GM12878 (cell line): ENCODE measurements around the gene HAPSTR1. TPM values are rescaled to one million over a fixed set of nuclear protein-coding genes. Genes with fewer than 3 reads are reported as not detected.

Source experiments
- CBFB ChIP-seq: IDR thresholded peaks from 2 replicates; pipeline ENCODE4 v1.6.1; 2016; ENCODE audit warnings: antibody characterized with exemption, low read depth
- CHD4 ChIP-seq: fragments of 200-600 bp; sonication (generic); IDR thresholded peaks from 2 replicates; pipeline ENCODE4 v1.6.1; 2016; ENCODE audit warnings: mild to moderate bottlenecking
- KAT2A ChIP-seq: conservative IDR thresholded peaks from 2 replicates; pipeline ENCODE4 v1.6.1; 2011; ENCODE audit warnings: low read depth, low read length; ENCODE audit not compliant: control insufficient read depth
- NR2C1 ChIP-seq: fragments of 450-650 bp; IDR thresholded peaks from 2 replicates; pipeline ENCODE4 v1.6.1; 2017; ENCODE audit warnings: antibody characterized with exemption, mild to moderate bottlenecking, moderate library complexity
- PAX5 ChIP-seq: IDR thresholded peaks from 2 replicates; pipeline ENCODE4 v1.6.1; 2011; ENCODE audit warnings: low read depth, low read length, borderline replicate concordance
- polyA plus RNA-seq, 11 experiments: library from polyadenylated mRNA; depleted of rRNA in 4 of 11; unstranded in 6 of 11; stranded (reverse) in 5 of 11; fragments of >200 nt; fragmentation: Nextera tagmentation in 4 of 11; fragmentation: Illumina TruSeq in 1 of 11; extraction: Ambion mirVana in 4 of 11; extraction: Trizol in 1 of 11; gene quantifications; 1 replicate in 1 of 11; 2 replicates in 10 of 11; pipeline versions ENCODE4 v1.2.1 to v1.2.3, GENCODE V29; 2011 to 2016; ENCODE audit warnings: inconsistent platforms in 2 of 11, missing spikeins in 2 of 11, low read depth in 1 of 11
- total RNA-seq, 4 experiments: library from RNA; depleted of rRNA in 3 of 4; stranded (reverse); fragments of >200 nt in 3 of 4; fragmentation: Illumina TruSeq in 1 of 4; extraction: Trizol in 1 of 4; gene quantifications; 2 replicates each; pipeline versions ENCODE4 v1.2.1 to v1.2.3, GENCODE V29; 2013 to 2021
- TF ChIP-seq, protein P1 (sequence below): fragments of 450-650 bp; IDR thresholded peaks from 2 replicates; pipeline ENCODE4 v1.6.1; 2014; ENCODE audit warnings: mild to moderate bottlenecking
- TF ChIP-seq, protein P2 (sequence below): fragments of 450-650 bp; IDR thresholded peaks from 2 replicates; pipeline ENCODE4 v1.6.1; 2017; ENCODE audit warnings: mild to moderate bottlenecking, moderate library complexity
- TF ChIP-seq, protein P3 (sequence below): fragments of 450-650 bp; conservative IDR thresholded peaks from 2 replicates; pipeline ENCODE4 v1.6.1; 2017; ENCODE audit warnings: mild to moderate bottlenecking, moderate library complexity
- TF ChIP-seq, protein P4 (sequence below): IDR thresholded peaks from 2 replicates; pipeline ENCODE4 v1.6.1; 2012; ENCODE audit warnings: improper control_type of control experiment, low read depth, low read length; ENCODE audit not compliant: insufficient replicate concordance
- TF ChIP-seq, protein P5 (sequence below): fragments of 450-650 bp; IDR thresholded peaks from 2 replicates; pipeline ENCODE4 v1.6.1; 2018; ENCODE audit warnings: borderline replicate concordance, mild to moderate bottlenecking; ENCODE audit not compliant: partially characterized antibody

The HAPSTR1 gene
- total and polyA plus RNA-seq, 10 of the 15 experiments (the other 5 are each of a cell fraction or from before 2014, with no cell fraction given), result 8.7 to 52.5 (median 23.1) TPM

- TF ChIP-seq CHD4 (no peak), PAX5 (peak; percentile 98), CBFB (peak; percentile 79), NR2C1 (no peak), KAT2A (no peak)
- TF ChIP-seq, protein P1, sequence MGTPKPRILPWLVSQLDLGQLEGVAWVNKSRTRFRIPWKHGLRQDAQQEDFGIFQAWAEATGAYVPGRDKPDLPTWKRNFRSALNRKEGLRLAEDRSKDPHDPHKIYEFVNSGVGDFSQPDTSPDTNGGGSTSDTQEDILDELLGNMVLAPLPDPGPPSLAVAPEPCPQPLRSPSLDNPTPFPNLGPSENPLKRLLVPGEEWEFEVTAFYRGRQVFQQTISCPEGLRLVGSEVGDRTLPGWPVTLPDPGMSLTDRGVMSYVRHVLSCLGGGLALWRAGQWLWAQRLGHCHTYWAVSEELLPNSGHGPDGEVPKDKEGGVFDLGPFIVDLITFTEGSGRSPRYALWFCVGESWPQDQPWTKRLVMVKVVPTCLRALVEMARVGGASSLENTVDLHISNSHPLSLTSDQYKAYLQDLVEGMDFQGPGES, result peak; percentile 78; the same call in 1 of the 2 replicates
- TF ChIP-seq, protein P2, sequence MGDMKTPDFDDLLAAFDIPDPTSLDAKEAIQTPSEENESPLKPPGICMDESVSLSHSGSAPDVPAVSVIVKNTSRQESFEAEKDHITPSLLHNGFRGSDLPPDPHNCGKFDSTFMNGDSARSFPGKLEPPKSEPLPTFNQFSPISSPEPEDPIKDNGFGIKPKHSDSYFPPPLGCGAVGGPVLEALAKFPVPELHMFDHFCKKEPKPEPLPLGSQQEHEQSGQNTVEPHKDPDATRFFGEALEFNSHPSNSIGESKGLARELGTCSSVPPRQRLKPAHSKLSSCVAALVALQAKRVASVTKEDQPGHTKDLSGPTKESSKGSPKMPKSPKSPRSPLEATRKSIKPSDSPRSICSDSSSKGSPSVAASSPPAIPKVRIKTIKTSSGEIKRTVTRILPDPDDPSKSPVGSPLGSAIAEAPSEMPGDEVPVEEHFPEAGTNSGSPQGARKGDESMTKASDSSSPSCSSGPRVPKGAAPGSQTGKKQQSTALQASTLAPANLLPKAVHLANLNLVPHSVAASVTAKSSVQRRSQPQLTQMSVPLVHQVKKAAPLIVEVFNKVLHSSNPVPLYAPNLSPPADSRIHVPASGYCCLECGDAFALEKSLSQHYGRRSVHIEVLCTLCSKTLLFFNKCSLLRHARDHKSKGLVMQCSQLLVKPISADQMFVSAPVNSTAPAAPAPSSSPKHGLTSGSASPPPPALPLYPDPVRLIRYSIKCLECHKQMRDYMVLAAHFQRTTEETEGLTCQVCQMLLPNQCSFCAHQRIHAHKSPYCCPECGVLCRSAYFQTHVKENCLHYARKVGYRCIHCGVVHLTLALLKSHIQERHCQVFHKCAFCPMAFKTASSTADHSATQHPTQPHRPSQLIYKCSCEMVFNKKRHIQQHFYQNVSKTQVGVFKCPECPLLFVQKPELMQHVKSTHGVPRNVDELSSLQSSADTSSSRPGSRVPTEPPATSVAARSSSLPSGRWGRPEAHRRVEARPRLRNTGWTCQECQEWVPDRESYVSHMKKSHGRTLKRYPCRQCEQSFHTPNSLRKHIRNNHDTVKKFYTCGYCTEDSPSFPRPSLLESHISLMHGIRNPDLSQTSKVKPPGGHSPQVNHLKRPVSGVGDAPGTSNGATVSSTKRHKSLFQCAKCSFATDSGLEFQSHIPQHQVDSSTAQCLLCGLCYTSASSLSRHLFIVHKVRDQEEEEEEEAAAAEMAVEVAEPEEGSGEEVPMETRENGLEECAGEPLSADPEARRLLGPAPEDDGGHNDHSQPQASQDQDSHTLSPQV, result no peak
- TF ChIP-seq, protein P3, sequence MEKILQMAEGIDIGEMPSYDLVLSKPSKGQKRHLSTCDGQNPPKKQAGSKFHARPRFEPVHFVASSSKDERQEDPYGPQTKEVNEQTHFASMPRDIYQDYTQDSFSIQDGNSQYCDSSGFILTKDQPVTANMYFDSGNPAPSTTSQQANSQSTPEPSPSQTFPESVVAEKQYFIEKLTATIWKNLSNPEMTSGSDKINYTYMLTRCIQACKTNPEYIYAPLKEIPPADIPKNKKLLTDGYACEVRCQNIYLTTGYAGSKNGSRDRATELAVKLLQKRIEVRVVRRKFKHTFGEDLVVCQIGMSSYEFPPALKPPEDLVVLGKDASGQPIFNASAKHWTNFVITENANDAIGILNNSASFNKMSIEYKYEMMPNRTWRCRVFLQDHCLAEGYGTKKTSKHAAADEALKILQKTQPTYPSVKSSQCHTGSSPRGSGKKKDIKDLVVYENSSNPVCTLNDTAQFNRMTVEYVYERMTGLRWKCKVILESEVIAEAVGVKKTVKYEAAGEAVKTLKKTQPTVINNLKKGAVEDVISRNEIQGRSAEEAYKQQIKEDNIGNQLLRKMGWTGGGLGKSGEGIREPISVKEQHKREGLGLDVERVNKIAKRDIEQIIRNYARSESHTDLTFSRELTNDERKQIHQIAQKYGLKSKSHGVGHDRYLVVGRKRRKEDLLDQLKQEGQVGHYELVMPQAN, result no peak; the same call in 1 of the 2 replicates
- TF ChIP-seq, protein P4, sequence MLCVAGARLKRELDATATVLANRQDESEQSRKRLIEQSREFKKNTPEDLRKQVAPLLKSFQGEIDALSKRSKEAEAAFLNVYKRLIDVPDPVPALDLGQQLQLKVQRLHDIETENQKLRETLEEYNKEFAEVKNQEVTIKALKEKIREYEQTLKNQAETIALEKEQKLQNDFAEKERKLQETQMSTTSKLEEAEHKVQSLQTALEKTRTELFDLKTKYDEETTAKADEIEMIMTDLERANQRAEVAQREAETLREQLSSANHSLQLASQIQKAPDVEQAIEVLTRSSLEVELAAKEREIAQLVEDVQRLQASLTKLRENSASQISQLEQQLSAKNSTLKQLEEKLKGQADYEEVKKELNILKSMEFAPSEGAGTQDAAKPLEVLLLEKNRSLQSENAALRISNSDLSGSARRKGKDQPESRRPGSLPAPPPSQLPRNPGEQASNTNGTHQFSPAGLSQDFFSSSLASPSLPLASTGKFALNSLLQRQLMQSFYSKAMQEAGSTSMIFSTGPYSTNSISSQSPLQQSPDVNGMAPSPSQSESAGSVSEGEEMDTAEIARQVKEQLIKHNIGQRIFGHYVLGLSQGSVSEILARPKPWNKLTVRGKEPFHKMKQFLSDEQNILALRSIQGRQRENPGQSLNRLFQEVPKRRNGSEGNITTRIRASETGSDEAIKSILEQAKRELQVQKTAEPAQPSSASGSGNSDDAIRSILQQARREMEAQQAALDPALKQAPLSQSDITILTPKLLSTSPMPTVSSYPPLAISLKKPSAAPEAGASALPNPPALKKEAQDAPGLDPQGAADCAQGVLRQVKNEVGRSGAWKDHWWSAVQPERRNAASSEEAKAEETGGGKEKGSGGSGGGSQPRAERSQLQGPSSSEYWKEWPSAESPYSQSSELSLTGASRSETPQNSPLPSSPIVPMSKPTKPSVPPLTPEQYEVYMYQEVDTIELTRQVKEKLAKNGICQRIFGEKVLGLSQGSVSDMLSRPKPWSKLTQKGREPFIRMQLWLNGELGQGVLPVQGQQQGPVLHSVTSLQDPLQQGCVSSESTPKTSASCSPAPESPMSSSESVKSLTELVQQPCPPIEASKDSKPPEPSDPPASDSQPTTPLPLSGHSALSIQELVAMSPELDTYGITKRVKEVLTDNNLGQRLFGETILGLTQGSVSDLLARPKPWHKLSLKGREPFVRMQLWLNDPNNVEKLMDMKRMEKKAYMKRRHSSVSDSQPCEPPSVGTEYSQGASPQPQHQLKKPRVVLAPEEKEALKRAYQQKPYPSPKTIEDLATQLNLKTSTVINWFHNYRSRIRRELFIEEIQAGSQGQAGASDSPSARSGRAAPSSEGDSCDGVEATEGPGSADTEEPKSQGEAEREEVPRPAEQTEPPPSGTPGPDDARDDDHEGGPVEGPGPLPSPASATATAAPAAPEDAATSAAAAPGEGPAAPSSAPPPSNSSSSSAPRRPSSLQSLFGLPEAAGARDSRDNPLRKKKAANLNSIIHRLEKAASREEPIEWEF, result no peak
- TF ChIP-seq, protein P5, sequence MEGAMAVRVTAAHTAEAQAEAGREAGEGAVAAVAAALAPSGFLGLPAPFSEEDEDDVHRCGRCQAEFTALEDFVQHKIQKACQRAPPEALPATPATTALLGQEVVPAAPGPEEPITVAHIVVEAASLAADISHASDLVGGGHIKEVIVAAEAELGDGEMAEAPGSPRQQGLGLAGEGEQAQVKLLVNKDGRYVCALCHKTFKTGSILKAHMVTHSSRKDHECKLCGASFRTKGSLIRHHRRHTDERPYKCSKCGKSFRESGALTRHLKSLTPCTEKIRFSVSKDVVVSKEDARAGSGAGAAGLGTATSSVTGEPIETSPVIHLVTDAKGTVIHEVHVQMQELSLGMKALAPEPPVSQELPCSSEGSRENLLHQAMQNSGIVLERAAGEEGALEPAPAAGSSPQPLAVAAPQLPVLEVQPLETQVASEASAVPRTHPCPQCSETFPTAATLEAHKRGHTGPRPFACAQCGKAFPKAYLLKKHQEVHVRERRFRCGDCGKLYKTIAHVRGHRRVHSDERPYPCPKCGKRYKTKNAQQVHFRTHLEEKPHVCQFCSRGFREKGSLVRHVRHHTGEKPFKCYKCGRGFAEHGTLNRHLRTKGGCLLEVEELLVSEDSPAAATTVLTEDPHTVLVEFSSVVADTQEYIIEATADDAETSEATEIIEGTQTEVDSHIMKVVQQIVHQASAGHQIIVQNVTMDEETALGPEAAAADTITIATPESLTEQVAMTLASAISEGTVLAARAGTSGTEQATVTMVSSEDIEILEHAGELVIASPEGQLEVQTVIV, result peak; percentile 35
Observed at GRCh38 chr16:9090960-9091866, at the start of gene HAPSTR1 (continued).
